Spleen (tissue), 11 donors: ENCODE data around the gene ARHGAP20. TPM values are rescaled to one million over a fixed set of nuclear protein-coding genes. Genes with fewer than 3 reads are reported as not detected.

ENCODE experiments used
- DNase-seq: peaks from one replicate; pipeline ENCODE4 v3.0.0-alpha.2; 2020
- H3K27ac ChIP-seq, 8 donors: fragments of 200-600 bp; sonication (generic) in 7 of 8; 1 replicate in 4 of 8; 2 replicates in 4 of 8; pipeline versions ENCODE4 v1.5.0 to v1.8.0; 2016 to 2021; ENCODE audit warnings: inconsistent platforms in 4 of 8, mild to moderate bottlenecking in 4 of 8, moderate library complexity in 1 of 8
- H3K27me3 ChIP-seq, 7 donors: fragments of 200-600 bp; sonication (generic) in 6 of 7; replicated peaks in 1 of 7; 1 replicate in 4 of 7; 2 replicates in 3 of 7; pipeline versions ENCODE4 v1.5.0 to v1.8.0; 2016 to 2021; ENCODE audit warnings: inconsistent platforms in 3 of 7, mild to moderate bottlenecking in 1 of 7
- H3K36me3 ChIP-seq, 6 donors: fragments of 200-600 bp; sonication (generic) in 5 of 6; 1 replicate in 4 of 6; 2 replicates in 2 of 6; pipeline versions ENCODE4 v1.5.0 to v1.8.0; 2016 to 2021; ENCODE audit warnings: inconsistent platforms in 2 of 6
- H3K4me1 ChIP-seq, 6 donors: fragments of 200-600 bp; sonication (generic) in 5 of 6; 1 replicate in 3 of 6; 2 replicates in 3 of 6; pipeline versions ENCODE4 v1.5.0 to v1.8.0; 2016 to 2021; ENCODE audit warnings: inconsistent platforms in 3 of 6
- H3K4me3 ChIP-seq, 8 donors: fragments of 200-600 bp; sonication (generic) in 7 of 8; 1 replicate in 4 of 8; 2 replicates in 4 of 8; pipeline versions ENCODE4 v1.5.0 to v1.8.0; 2016 to 2021; ENCODE audit warnings: inconsistent platforms in 4 of 8, mild to moderate bottlenecking in 4 of 8, moderate library complexity in 2 of 8
- H3K9me3 ChIP-seq, 8 donors: fragments of 200-600 bp; sonication (generic) in 7 of 8; 1 replicate in 4 of 8; 2 replicates in 4 of 8; pipeline versions ENCODE4 v1.5.0 to v1.8.0; 2016 to 2021; ENCODE audit warnings: inconsistent platforms in 4 of 8
- CTCF ChIP-seq, 11 experiments: fragments of 200-600 bp in 7 of 11; fragments of 450-650 bp in 4 of 11; sonication (generic) in 4 of 11; IDR thresholded peaks in 8 of 11; conservative IDR thresholded peaks in 3 of 11; 1 replicate in 7 of 11; 2 replicates in 4 of 11; pipeline versions ENCODE4 v1.4.0 to v1.8.0; 2016 to 2021; ENCODE audit warnings: antibody characterized with exemption in 11 of 11, inconsistent platforms in 4 of 11, mild to moderate bottlenecking in 1 of 11
- POLR2A ChIP-seq, 3 donors: fragments of 450-650 bp; IDR thresholded peaks; one replicate each; pipeline ENCODE4 v1.5.1; 2017; ENCODE audit warnings: antibody characterized with exemption in 3 of 3, mild to moderate bottlenecking in 1 of 3
- POLR2AphosphoS5 ChIP-seq, 3 donors: sonication (generic); formaldehyde crosslinking; IDR thresholded peaks; one replicate each; pipeline ENCODE4 v1.5.1; 2017; ENCODE audit warnings: antibody characterized with exemption in 3 of 3
- WGBS, 5 donors: extraction: QIAGEN DNeasy Blood & Tissue Kit in 3 of 5; methylation state at CpG; one replicate each; pipeline versions ENCODE4 v1.1.5 to v1.1.7; 2013 to 2018; 5-methylcytosine and 5-hydroxymethylcytosine counted together
- intact Hi-C: fragments of 100-400 bp; cut with DNase I; formaldehyde crosslinking; loops from one replicate; pipeline ENCODE4 v1.15.0; 2023; ENCODE audit warnings: low total_unique reads
- polyA plus RNA-seq, 3 donors: library from polyadenylated mRNA; stranded (reverse); fragments of 200-250 nt; gene quantifications; one replicate each; pipeline ENCODE4 v1.2.1, GENCODE V29; 2013
- total RNA-seq, 7 donors: library from RNA; depleted of rRNA in 3 of 7; stranded (reverse); fragments of >200 nt in 3 of 7; fragmentation: NEBNext Ultra II Directional in 4 of 7; extraction: Animal tissue kit (Norgen Biotek cat#: 25700) in 4 of 7; gene quantifications; one replicate each; pipeline versions ENCODE4 v1.1.0 to v1.2.1, GENCODE V29; 2016 to 2021
- donor health status: healthy with polysubstance abuse.
- donor health status: DM: no; HTN: no; CAD: no; lungs with moderate emphysema.
- donor health status: DM: no; HTN: no; CAD: no.
- donor health status: Bipolar disorder and iron deficiency.
- donor health status: healthy.
- donor health status: DM: no; HTN: no; CAD: no.
- donor health status: DM: yes; HTN: yes; CAD: no.

The ARHGAP20 gene
- total and polyA plus RNA-seq, 10 donors = 0.15 to 11.0 (median 1.5) TPM

- H3K4me1 ChIP-seq = no peaks in the 10 kb centered on the region
- DNase-seq = no peak
- no peaks in the 10 kb centered on the region for H3K27me3 ChIP-seq
- TF ChIP-seq POLR2A (IDR thresholded peaks at IDR 0.05) (no peak), CTCF (IDR thresholded peaks at IDR 0.05 in 8 of 11, conservative IDR thresholded peaks at IDR 0.05 in 3 of 11) (no peak)
- no peak overlapping the region for H3K4me3 ChIP-seq
- H3K9me3 ChIP-seq = no peaks in the 10 kb centered on the region
- H3K36me3 ChIP-seq = peaks cover 0 to 6% (median 0%) of the 10 kb centered on the region in 6 donors
- intact Hi-C loops = no loop called here
- 89 to 97% (median 94%) methylated on average over 1 of the region's 1 CpG for WGBS, 5 donors
- no peak overlapping the region for H3K27ac ChIP-seq
Measured at GRCh38 chr11:110587129-110587528, 125.1 kb downstream of the ARHGAP20 start.

- Histone ChIP-seq H3K4me1 (no peaks in the 10 kb centered on the region), H3K9me3 (no peaks in the 10 kb centered on the region), H3K36me3 (peaks cover 0 to 18% (median 0%) of the 10 kb centered on the region in 6 donors), H3K4me3 (no peak overlapping the region), H3K27me3 (no peaks in the 10 kb centered on the region), H3K27ac (no peak overlapping the region)
- 76 to 87% (median 81%) methylated on average over 1 of the region's 1 CpG for WGBS, 5 donors
- DNase-seq = no peak
- TF ChIP-seq CTCF (IDR thresholded peaks at IDR 0.05 in 8 of 11, conservative IDR thresholded peaks at IDR 0.05 in 3 of 11) (no peak), POLR2A (IDR thresholded peaks at IDR 0.05) (no peak), POLR2AphosphoS5 (IDR thresholded peaks at IDR 0.05) (no peak)
- intact Hi-C loops = no loop called here
Measured at GRCh38 chr11:110584150-110584549, 128.1 kb downstream of the ARHGAP20 start.

- intact Hi-C loops = no loop called here
- 71 to 84% (median 78%) methylated on average over 2 of the region's 2 CpGs for whole genome bisulfite sequencing, 5 donors
- H3K9me3 ChIP-seq = no peaks in the 10 kb centered on the region
- no peak overlapping the region for H3K4me3 ChIP-seq
- no peak for DNase-seq
- no peaks in the 10 kb centered on the region for H3K4me1 ChIP-seq
- no peak for TF ChIP-seq POLR2AphosphoS5 (IDR thresholded peaks at IDR 0.05)
- H3K27ac ChIP-seq = no peak overlapping the region
- H3K36me3 ChIP-seq = peaks cover 0 to 18% (median 0%) of the 10 kb centered on the region in 6 donors
- H3K27me3 ChIP-seq = no peaks in the 10 kb centered on the region
Measured at GRCh38 chr11:110582728-110583432, 129.4 kb downstream of the ARHGAP20 start.

- no peak for TF ChIP-seq POLR2A (IDR thresholded peaks at IDR 0.05)
- TF ChIP-seq CTCF (IDR thresholded peaks at IDR 0.05 in 8 of 11, conservative IDR thresholded peaks at IDR 0.05 in 3 of 11) = no peak
- no peak for TF ChIP-seq POLR2AphosphoS5 (IDR thresholded peaks at IDR 0.05)
- Histone ChIP-seq H3K4me1 (no peaks in the 10 kb centered on the region), H3K36me3 (peaks cover 0 to 18% (median 0%) of the 10 kb centered on the region in 6 donors), H3K4me3 (no peak overlapping the region), H3K27me3 (no peaks in the 10 kb centered on the region), H3K27ac (no peak overlapping the region), H3K9me3 (no peaks in the 10 kb centered on the region)
- DNase-seq = no peak
- intact Hi-C loops = no loop called here
- 91 to 97% (median 94%) methylated on average over 8 of the region's 8 CpGs for WGBS, 5 donors
Measured at GRCh38 chr11:110580571-110580970, 131.7 kb downstream of the ARHGAP20 start.
